ENCODE data around the gene CHN1. TPM values are rescaled to one million over a fixed set of nuclear protein-coding genes. Genes with fewer than 3 reads are reported as not detected.

Gene CHN1
- total RNA-seq, 2 donors from 2014 or later: 2.2 to 2.8 TPM

DNA sequence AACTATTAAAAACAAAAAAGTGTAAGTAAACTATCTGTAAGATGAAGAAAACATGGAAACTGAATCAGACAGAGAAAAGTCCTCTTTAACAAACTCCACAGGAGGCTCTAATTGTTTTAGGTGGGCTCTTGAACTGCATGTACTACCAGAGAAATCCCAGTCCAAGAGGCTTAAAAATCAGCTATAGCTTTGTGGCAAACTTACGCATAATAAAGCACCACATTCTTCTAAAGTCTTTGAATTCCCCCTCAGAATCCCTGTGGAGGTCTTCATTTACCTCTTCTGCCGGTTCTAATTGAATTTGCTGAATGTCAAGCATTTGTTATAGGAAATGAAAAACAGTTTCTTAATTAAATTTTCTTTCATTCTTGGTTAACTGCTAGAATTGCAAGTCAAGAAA is 40.8 kb downstream of the CHN1 start:
- Histone ChIP-seq H3K36me3 (no peaks in the 10 kb centered on the region), H3K9ac (ENCODE audit: low read depth in 2 of 2, low read length in 2 of 2) (no peak overlapping the region)
- intact Hi-C loops (cut with DNase I): no loop called here

DNA sequence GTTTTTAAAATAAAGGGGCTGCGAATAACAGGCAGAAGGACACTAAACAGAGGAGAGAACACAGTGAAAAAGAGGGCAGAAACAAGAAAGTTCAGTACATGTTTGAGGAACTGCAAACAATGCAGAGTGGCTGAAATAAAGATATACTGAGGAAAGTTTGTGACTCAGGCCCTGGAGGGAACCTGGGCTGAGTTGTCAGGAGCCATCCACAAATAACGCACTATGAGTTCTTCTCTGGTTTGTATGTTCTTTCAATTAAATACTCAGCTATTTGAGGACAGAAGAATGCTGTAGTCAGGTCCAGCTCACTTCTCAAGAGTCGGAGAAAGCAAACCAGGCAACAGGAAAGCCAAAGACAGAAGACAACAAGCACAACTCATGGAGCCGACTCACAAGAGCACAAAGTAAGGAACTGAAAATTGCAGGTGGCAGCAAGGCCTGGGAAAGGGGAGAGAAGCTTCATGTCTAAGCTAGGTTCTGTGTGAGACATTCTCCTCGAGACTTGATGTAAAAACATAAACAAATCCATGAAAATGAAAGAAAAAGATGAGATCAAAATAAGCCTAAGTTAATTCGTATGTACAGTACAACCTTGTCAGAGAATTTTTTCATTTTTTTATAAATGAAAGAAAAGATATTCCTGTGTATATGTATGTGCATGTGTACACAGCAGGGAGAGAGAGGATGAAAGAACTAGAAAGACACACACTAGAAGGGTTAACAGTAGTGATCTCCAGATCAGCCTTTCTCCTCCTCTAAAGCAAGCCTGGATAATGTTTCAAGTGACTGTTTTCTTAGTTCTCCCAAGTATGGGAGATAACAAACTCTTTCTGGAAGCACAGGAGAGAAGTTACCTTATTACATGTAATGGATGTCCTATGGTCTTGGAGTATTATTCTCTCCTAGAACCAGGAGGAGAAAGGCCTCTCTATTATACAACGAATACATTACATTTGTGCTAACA is 41.5 kb downstream of the CHN1 start:
- TF ChIP-seq, protein P1, sequence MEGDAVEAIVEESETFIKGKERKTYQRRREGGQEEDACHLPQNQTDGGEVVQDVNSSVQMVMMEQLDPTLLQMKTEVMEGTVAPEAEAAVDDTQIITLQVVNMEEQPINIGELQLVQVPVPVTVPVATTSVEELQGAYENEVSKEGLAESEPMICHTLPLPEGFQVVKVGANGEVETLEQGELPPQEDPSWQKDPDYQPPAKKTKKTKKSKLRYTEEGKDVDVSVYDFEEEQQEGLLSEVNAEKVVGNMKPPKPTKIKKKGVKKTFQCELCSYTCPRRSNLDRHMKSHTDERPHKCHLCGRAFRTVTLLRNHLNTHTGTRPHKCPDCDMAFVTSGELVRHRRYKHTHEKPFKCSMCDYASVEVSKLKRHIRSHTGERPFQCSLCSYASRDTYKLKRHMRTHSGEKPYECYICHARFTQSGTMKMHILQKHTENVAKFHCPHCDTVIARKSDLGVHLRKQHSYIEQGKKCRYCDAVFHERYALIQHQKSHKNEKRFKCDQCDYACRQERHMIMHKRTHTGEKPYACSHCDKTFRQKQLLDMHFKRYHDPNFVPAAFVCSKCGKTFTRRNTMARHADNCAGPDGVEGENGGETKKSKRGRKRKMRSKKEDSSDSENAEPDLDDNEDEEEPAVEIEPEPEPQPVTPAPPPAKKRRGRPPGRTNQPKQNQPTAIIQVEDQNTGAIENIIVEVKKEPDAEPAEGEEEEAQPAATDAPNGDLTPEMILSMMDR (IDR thresholded peaks at IDR 0.05): no peak
- Histone ChIP-seq H3K9me3 (no peaks in the 10 kb centered on the region), H3K27ac (no peak overlapping the region), H3K27me3 (no peaks in the 10 kb centered on the region), H3K4me1 (no peaks in the 10 kb centered on the region), H3K36me3 (no peaks in the 10 kb centered on the region), H3K9ac (ENCODE audit: low read depth in 2 of 2, low read length in 2 of 2) (no peak overlapping the region), H3K4me3 (no peak overlapping the region)
- no peak for DNase-seq
- intact Hi-C loops (cut with DNase I): no loop called here

More for the DNA sequence above, 40.8 kb downstream of the CHN1 start:
- Histone ChIP-seq H3K27ac (no peak overlapping the region), H3K9me3 (no peaks in the 10 kb centered on the region), H3K27me3 (no peaks in the 10 kb centered on the region), H3K4me3 (no peak overlapping the region), H3K4me1 (no peaks in the 10 kb centered on the region)
- no peak for DNase-seq
- TF ChIP-seq, protein P1 (IDR thresholded peaks at IDR 0.05): no peak

DNA sequence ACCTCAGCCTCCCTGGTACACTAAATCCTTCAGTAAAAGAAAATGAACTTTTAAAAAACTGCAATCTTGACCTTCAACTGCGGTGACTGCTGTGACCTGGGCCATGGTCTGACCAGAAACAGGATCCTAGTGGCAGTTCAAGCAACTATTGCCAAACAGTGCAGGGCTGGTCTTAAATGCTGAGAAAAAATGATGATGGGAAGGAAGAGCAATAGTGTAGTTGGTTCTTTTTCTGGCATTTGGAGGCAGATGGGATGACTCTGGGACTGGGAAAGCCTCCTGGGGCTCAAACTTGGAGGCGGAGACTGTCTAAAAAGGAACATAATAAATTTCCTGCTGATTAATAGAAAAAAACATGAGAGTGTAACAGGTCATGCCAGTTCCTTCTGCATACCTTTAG is 45.4 kb downstream of the CHN1 start:
- no peak overlapping the region for H3K9ac ChIP-seq (ENCODE audit: low read depth in 2 of 2, low read length in 2 of 2)
- no peak for DNase-seq
- no peaks in the 10 kb centered on the region for H3K36me3 ChIP-seq
- intact Hi-C loops (cut with DNase I): no loop called here
- TF ChIP-seq, protein P1 (IDR thresholded peaks at IDR 0.05): no peak
- no peak overlapping the region for H3K4me3 ChIP-seq
- H3K27me3 ChIP-seq: no peaks in the 10 kb centered on the region
- no peaks in the 10 kb centered on the region for H3K4me1 ChIP-seq
- H3K27ac ChIP-seq: no peak overlapping the region
- no peaks in the 10 kb centered on the region for H3K9me3 ChIP-seq

DNA sequence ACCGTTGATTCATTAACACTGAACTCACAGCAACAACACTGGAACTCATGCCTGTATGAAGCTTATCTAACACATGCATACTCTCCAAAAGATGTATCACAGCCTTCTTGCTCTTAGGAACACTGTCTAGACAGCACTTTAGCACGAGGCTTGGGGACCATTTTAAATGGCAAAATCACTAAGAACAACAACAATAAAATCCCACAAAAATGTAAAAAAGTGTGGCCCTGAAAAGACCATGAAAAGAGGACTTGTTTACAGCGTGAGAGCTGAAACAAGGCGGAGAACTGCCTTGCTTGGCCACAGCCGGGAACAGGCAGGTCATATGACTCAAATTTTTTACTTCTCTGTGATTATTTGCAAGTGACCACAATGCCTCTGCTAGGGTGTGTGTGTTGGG is 48.1 kb downstream of the CHN1 start:
- Histone ChIP-seq H3K9ac (ENCODE audit: low read depth in 2 of 2, low read length in 2 of 2) (no peak overlapping the region), H3K4me1 (no peaks in the 10 kb centered on the region), H3K27ac (no peak overlapping the region), H3K36me3 (no peaks in the 10 kb centered on the region), H3K4me3 (no peak overlapping the region), H3K27me3 (no peaks in the 10 kb centered on the region), H3K9me3 (no peaks in the 10 kb centered on the region)
- intact Hi-C loops (cut with DNase I): no loop called here
- TF ChIP-seq, protein P1 (IDR thresholded peaks at IDR 0.05): no peak
- DNase-seq: no peak

DNA sequence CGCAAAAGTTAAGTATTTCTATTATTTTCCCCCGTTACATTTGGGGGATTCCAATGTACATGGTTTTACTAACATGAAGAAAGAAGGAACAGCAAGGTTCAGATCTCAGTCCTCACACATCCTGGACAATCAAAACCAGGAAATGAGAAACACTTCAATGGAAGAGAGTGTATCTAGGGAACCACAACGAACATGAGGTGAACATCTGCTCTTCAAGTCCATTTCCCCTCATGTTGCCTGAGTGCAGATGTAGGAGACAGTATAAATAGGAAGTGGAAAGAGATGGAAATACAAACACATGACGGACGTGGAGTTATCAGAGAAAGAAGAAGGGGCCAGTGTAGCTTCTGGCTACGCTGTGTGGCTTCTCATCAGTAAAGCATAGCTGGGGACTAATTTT is 52.6 kb downstream of the CHN1 start:
- DNase-seq: no peak

More for the DNA sequence above, 52.6 kb downstream of the CHN1 start:
- Histone ChIP-seq H3K4me1 (no peaks in the 10 kb centered on the region), H3K27me3 (no peaks in the 10 kb centered on the region), H3K9ac (ENCODE audit: low read depth in 2 of 2, low read length in 2 of 2) (no peak overlapping the region), H3K36me3 (no peaks in the 10 kb centered on the region), H3K27ac (no peak overlapping the region), H3K4me3 (no peak overlapping the region), H3K9me3 (no peaks in the 10 kb centered on the region)
- TF ChIP-seq, protein P1 (IDR thresholded peaks at IDR 0.05): no peak
- intact Hi-C loops (cut with DNase I): no loop called here

All from colonic mucosa (tissue), 4 donors.